ENCODE measurements around the gene PHYKPL.
A peak's percentile ranks its signal among the peaks of the same experiment; 100 is the strongest.
"Not testable (repeated sequence)": the region's sequence is repeated elsewhere in the genome, so short reads cannot be mapped to it uniquely, and the experiment has no call there.

PHYKPL gene

DNA sequence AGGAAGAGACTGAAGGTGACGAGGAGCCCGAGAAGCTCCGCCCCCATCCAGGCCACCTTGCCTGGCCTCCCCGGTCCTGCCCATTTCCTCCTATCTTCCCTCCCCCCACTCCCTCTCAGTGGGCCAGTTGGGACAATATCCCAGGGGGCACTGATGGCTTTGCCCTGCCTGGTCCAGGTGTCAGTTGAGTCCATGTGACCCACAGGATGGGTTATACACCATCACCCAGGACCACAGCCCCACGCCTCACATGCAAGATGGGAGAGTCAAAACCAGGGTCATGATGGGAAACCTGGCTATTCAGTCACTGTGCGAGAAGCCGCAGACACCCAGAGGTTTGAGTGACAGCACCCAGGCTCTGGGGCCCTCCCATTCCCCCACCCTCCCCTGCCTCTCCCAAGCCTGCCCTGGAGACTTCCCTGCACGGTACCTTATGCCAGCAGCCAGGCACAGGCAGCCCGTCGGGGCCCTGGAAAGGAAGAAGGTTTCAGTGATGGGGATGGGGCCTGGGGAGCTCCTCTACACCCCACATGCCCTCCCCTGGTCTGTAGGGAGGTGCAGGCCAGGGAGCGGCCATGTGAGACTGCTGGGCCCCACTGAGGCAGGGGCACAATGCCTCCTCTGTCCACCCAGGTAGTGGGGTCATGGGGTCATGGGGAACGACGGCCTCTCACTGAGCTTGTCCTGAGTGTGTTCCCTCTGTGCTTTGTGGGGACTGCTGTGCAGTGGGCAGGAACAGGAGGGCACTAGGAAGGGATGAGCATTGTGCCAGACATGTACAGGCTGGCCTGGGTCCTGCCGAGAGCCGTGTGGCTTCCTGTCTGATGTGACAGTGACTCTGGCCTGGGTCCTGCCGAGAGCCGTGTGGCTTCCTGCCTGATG lies 6.3 kb upstream of the PHYKPL start:
- DNase-seq = peak in 1 of 6 experiments; percentile 11

DNA sequence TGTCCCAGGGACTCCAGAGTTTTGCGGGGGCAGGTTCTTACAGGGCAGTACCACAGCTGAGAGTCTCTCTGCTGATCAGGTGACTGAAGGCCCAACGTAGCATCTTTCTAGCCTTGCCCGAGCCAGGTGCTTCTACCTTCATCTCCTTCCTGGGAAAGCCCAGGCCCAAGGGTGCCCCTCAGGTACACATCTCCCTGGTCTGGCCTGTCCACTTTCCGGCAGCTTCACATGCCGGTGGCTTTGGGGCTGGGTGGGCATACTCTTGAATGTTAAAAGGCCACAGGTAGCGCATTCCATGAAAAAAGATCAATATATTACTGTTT lies 5.7 kb upstream of the PHYKPL start:
- DNase-seq = no peak

DNA sequence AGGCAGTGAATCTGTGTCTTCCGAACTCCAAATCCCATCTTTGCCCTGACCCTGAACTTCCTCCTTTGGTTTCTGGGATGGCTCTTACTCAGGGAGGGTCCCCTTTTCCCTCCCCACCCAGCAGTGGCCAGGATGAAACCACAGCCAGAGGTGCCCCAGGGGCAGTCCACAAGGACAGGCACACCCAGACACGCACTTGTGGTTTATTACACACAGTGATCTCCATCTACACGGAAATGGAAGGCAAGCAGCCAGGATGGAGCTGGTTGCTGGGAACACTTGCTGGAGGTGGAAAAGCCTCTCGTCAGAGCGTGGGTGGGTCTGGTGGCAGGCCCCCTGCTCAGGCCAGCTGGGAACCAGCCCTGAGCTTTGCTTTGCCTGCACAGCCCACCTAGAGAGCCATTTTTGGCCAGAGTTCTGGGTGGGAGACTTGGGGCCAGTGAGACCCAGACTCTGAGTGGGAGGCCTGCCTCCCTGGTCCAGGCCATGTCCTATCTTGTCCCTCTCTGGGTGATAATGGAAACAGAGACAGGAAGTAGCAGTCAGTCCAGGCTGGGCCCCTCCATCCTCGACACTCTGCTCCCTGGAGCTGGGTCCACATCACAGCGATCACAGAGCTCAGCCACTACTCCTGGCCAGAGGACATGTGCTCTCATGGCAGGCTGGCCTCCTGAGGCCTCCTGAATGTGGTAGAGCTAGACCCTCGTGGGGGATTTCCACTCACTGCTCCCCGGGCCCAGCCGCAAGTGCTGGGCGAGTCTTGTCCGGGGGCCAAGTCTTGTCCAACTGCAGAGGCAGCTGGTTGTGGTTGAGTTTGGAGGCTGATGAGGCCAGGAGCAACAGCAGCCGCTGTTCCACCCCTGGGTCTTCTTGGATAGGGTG lies 5.1 kb upstream of the PHYKPL start:
- no peak for DNase-seq

DNA sequence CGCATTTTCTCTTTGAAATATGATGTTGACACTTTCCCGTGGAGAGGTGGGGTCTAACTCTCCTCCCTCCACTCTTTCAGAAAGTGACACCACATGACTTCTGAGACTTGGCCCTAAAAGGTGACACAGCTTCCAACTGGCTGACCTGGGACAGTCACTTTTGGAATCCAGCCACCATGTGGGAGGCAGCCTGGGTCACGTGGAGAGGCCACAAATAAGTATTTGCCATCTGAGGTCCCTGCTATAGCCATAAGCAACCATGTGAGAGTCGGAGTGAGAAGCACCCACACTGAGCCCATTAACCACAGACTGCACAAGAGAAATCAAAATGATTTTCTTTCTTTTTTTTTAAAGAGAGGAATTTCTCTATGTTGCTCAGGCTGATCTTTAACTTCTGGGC lies 4.1 kb upstream of the PHYKPL start:
- DNase-seq = no peak

DNA sequence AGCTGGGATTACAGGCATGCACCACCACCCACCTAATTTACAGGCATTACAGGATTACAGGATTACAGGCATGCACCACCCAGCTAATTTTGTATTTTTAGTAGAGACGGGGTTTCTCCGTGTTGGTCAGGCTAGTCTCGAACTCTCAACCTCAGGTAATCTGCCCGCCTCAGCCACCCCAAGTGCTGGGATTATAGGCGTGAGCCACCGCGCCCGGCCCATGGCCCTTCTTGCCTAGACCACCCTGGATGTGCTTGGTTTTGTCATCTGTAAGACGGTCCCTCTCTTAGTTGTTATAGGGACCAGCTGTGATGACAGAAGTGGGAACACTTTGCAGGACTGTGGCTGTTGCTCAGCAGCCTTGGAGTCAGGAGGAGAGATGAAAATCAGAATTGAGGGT lies 3.5 kb upstream of the PHYKPL start:
- no peak for DNase-seq

DNA sequence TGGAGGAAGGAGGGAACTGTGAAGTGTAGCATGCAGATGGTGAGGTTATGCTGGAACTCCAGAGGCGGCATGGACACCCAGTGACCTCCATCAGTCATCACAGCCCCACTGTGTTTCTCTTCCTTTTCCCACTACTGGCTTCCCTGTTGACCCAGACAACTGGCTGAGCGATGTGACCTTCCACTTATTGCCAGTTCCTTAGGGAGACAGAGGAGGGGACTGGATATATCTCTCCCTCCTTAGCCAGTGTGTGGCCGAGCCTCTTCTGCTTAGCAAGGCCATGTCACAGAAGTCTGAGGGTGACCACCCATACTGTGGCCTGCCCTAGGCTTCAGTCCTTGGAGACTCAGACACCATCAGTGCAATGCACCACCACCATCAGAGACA lies 3.0 kb upstream of the PHYKPL start:
- DNase-seq = no peak

DNA sequence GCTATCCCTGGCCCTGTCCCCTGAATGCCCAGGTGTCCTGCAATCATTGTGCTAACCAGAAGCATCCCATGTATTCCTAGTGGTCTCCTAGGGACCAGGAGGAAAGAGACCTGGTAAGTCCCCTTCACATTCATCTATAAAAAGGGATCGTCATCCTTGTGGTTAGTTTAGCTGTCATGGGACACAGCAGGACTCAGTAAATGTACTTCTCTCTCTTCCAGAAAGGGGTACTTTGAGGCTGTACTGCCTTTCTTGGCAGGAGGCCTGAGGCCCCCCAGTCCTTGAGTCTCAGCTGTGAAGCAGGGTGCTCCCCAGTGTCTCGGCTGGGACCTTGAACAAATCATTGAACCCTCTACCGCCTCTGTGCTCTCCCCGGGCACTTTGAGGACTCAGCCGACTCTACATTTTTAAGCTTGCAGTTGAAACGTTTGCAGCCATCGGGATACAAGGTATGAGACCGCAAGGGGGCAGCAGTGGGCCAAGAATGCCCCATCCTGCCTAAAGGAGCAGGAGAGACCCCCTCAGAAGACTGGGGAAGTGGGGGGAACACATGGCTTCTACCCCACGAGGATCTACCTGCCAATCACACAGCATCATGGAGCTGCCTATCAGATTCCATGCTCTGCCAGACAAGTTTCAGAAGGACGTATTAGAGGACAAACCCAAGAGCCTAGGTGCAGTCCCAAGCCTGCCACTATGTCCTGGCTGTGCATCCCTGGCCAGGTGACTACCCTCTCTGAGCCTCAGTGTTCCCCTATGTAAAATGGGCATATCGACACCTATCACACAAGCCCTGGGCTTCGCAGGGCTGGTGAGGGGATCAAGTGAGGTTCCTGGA lies 2.4 kb upstream of the PHYKPL start:
- peak; percentile 26 to 74 (median 67) for DNase-seq

DNA sequence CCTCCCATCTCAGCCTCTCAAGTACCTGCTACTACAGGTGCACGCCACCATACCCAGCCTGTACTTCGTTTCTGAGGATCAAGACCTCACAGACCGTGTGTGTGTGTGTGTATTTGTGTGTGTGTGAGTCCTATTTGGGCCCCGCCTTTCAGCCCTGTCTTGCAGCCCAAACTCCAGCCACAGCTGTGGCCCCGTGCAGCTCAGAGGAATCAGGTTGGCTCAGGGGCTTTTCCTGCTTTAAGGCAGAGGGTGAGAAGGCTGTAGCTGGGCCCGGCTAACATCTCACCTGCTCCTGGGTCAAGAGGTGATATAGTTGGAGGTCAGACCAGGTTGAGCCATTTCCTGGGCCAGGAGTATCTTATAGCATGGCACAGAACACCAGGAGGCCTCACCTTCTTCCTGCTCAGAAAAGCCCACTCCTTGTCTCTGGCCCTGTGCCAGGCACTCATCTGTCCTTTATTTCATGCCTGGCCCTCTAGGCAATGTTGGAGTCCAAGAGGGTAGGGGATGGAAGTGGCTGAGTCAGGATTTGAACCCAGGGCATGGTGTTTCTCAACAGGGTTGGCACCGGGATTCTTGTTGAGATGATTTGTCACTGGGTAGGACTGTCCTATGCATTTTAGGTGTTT lies 1.6 kb upstream of the PHYKPL start:
- no peak for DNase-seq

DNA sequence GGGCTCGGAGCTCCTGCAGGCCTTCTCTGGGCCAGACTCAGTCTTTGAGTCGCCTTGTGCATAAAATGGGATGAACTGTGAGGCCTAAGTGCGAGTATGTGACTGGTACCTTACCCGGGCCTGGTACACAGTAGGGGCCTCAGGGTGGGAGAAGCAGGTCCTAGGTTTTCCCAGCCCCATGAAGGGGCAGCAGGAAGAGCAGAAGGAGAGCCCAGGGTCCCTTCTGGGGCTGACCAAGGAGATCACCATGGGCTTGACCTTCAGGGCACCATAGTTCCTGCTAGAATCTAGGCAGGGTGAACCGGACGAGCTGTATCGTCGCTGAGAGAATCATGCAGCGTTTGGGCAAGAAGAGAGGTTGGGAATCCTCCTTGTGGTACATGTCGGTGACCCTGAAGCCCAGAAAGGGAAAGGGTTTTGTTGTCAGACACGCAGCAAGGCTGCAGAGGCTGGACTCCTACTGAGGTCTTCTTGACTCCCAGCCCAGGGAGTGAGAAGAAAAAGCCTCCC lies 373 bp upstream of the PHYKPL start:
- DNase-seq = no peak

DNA sequence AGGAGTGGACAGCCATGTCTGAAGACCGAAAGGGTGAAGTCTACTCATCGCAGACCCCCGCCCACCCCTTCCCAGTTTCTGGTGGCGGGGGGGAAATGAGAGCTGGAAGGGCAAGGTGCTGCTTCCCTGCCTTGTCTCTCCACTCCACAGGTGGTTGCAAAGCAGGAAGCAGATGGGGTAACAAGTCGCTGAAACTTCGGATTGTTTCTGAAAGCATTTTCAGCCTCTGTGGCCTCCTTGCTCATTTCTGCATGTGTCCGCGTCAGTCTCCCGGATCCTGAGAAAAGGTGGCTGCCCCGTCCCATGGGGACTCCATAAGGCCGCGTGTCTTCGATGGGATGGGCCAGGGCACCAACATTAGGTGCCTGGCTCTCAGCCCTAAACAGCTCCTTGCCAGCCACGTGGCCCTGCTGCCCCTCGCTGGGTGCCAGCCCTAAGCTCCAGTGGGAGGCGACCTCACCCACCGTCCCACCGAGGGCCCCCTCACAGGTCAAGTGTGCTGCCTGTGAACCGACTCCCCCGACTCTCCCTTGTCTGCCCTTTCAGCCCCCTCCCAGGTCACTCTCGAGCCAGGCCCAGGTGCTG lies 971 bp downstream of the PHYKPL start:
- no peak for DNase-seq

DNA sequence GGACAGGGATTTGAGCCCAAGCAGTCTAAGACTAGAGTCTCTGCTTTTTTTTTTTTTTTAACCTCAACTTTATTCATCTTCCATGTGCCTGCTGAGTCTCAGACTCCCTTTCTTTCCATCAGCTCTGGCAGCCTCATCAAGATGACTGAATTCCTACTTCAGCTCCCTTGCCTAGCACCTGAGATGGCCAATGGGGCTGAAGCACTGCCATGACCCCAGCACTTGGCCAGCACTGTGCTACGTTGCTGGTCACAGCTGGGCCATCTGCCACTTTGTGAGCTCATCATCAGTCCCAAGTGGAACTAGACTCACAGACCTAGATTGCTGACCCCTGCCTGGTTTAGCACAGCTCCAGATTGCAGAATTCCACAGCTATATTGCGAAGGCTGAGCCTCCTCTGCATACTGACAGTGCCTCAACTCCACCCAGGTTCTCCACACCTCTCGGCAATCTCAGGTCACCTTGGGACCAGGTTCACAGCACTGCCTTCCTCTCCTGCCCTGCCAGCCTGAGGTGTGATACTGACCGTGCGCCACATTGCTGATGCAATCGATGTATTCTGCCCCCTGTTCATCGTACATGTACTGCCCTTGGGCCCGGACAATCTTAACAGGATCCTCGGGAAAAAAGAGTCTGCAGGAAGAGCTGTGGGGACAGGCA lies 1.6 kb downstream of the PHYKPL start:
- no peak for DNase-seq

DNA sequence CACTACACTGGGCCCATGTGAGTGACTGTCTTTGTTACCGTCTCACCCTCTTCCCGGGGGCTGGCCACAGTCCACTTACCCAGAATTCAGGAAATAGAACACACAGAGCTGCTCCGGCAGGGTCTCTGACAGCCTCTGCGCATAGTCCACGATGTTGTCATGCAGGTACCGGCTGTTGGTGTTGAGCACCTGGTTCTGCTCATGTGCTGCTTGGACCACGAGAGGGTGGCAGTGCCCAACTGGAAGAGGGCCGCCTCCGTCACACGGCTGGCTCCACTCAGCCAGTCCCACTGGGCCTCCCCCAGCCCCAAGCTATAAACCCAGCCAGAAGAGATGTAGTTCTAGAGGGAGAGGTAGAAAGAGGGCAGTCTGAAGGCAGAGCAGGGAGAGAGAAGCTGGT lies 2.7 kb downstream of the PHYKPL start:
- no peak for DNase-seq

DNA sequence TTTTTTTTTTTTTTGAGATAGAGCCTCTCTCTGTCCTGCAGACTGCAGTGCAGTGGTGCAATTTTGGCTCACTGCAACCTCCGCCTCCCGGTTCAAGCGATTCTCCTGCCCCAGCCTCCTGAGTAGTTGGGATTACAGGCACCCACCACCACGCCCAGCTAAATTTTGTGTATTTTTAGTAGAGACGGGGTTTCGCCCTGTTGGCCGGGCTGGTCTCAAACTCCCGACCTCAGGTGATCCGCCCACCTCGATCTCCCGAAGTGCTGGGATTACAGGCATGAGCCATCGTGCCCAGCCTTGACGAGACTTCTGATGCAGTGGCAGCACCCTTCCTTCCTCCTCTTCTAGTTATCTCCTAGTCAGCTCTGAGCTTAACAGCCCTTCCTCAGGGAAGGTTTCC lies 3.5 kb downstream of the PHYKPL start:
- not testable (repeated sequence) for DNase-seq

DNA sequence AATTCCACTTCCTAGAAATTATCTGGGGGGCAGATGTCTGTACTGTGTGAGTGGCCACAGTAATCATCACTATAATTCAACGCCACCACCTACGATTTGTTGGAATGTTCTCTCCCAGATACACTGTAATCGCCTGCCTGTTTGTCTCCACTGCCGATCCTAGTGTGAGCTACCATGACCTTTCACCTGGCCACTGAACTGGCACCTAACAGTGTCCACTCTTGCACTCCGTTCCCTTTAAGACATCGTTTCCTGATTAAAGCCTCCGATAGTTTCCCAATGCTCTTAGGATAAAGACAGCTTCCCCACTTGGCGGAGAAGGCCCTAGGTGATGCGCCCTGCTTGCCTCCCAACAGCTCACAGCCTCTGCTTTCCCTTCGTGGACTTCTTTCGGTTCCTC lies 4.0 kb downstream of the PHYKPL start:
- DNase-seq = no peak

DNA sequence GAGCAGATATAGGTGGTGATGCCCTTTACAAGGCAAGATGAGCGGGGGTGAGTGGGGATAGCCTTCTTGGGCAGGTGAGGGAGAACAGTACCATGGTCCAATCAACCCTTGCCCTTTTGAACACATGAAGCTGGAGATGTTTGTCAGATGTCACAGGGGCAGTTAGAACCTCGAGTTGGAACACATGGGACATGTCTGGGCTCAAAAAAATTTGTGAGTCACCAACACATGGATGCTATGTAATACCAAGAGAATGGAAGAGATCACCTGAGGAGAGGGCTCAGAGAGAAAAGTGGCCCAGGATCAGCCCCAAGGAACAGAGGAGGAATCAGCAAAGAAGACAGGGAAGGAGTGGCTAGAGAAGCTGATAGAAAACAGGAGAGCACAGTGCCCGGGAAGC lies 4.7 kb downstream of the PHYKPL start:
- DNase-seq = no peak

DNA sequence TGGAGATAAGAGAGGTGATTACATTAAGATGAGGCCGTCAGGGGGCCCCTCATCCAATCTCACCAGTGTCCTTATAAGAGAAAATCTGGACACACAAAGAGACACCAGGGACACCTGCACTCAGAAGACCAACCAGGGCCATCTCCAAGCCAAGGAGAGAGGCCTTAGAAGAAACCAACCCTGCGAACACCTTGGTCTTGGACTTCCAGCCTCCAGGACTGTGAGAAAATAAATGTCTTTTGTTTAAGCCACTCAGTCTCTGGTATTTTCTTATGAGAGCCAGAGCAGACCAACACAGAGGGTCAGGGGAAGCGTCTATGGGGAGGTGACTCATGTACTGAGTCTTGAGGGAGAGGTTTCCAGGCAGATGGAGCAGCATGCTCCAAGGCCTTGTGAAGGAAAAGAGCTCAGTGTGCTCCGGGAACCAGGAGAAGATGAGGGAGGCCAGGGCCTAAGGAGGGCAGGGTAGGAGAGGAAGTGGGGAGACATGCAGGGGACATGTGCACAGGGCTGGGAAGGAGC lies 5.4 kb downstream of the PHYKPL start:
- DNase-seq = no peak

DNA sequence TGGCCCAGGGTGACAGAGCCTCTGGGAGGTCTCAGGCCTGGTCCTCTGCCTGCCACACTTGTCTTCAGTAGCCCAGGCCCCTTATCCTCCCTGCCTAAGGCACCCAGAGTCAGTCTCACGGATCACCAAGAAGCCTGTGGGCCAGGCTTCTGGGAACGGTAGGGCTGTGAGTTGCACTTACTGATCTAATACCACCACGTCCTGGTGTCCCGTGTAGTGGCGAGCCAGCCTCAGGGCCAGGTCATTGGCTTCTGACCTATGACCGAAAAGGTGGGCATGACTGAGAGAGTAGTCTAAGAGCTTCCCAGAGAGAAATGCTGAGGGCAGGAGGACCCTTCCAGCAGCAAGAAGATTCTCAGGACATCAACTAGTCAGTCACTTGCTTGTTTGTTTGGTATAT lies 7.4 kb downstream of the PHYKPL start:
- DNase-seq = no peak

DNA sequence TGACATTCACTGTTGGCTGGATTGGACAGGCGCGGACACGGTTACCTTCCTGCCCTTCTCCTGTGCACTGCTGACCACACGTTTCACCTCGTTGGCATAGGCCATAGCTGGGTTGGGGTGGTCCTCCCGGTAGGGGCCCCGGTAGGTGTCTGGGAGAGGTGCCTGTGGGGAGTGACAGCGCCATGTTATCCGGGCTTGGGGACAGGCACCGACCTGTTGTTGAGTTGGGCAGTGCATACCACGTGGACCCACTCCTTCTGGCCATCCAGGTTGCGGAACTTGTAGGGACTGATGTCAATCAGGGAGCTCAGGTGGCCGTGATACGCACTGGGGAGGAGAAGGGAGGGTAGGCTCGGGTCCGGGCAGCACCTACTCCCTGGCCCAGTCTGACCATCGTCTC lies 8.2 kb downstream of the PHYKPL start:
- DNase-seq = no peak

DNA sequence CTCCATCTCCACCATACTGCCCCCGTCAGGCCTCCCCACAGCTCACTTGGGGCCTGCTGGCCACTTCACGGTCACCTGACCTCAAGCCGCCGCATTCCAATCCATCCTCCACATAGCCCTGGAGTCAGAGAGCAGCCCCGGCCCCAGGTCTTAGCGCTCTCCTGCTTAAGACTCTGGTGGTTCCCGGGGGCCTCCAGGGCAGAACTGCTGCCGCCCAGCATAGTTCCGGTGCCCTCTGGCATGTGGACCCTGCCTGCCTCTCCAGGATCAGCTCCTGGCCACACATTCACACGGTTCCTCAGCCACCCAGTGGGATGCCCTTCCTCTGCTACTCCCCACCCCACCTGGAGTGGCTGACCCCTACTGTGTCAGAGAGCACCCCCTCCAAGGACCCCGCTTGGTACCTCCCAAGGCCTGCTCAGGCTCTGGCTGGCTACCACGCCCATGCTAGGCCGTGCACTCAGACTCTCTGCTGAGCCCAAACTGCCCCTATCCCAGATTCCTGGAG lies 8.7 kb downstream of the PHYKPL start:
- DNase-seq = no peak

DNA sequence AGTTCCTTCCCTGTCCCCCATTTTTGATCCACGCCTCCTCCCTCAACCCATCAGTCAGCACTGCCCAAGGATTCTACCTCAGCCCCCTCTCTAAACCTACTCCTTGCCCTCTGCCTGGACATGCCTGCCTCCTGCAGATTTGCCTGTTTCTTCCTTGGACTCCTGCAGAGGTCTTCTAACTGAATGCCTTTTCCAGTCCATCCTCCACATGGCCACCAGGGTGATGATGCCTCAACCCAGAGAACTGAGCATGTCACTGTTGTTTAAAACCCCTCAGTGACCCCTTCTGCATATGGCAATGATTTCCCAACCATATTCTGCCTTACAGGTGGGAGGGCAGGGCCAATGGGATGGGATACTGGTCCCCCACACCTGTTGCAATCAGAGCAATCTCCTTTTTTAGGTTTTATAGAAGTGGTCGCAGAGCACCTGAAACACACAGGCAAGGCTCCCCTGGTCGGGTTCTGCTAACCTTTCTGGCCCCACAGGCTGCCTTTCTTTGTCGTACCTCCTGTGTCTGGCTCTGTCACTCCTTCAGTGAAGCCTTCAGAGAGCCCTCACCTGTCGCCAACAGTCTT lies 9.3 kb downstream of the PHYKPL start:
- DNase-seq = no peak

DNA sequence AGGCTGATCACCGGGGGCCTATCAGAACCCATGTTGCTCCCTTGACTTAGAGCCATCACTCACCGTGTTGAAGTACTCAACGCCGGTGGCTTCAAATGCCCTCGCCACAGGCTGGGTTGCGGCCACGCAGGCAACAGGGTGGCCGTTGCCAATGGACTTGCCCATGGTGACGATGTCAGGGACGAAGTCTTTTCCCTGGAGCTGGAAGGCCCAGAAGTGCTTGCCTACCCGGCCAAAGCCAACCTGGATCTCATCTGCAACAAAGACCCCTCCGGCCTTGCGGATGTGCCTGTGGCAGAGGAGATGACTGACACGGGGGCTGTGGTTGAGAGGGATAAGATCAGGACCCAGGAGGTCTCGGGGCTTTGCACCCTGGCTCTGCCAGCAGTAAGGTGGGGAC lies 10.3 kb downstream of the PHYKPL start:
- DNase-seq = no peak
